ENCODE measurements around the gene DTX1. TPM values are rescaled to one million over a fixed set of nuclear protein-coding genes. Genes with fewer than 3 reads are reported as not detected.

DTX1 gene
- polyA plus RNA-seq, 1 donor (not counting 4 experiments of a cell fraction or from before 2014, with no cell fraction given) = not detected

GRCh38 chr12:113144806-113145205 is 88.3 kb downstream of the DTX1 start:
- Histone ChIP-seq H3K79me2 (ENCODE audit: control insufficient read depth, insufficient read depth, low read length) (no peaks in the 10 kb centered on the region), H2AFZ (ENCODE audit: control insufficient read depth, low read length) (no peak overlapping the region), H3K4me3 (ENCODE audit: control insufficient read depth in 2 of 3, extremely low read depth in 1 of 3, insufficient read depth in 2 of 3, low read depth in 1 of 3, low read length in 3 of 3) (no peak overlapping the region), H3K36me3 (ENCODE audit: control insufficient read depth in 2 of 2, extremely low read depth in 1 of 2, insufficient read depth in 2 of 2, low read length in 2 of 2) (no peaks in the 10 kb centered on the region), H3K9me1 (ENCODE audit: control insufficient read depth, extremely low read depth, insufficient read depth, low read length) (no peaks in the 10 kb centered on the region), H3K4me2 (ENCODE audit: control insufficient read depth, extremely low read depth, insufficient read depth, low read depth, low read length) (no peak overlapping the region), H3K4me1 (ENCODE audit: control insufficient read depth, extremely low read depth, insufficient read depth, low read length) (peaks cover 6% of the 10 kb centered on the region), H3K27me3 (ENCODE audit: control insufficient read depth, extremely low read depth, insufficient read depth, low read length) (no peaks in the 10 kb centered on the region), H4K20me1 (ENCODE audit: control insufficient read depth, extremely low read depth, insufficient read depth, low read length) (no peaks in the 10 kb centered on the region), H3K9me3 (ENCODE audit: control insufficient read depth, low read depth, low read length) (no peaks in the 10 kb centered on the region), H3K9ac (ENCODE audit: control insufficient read depth, extremely low read depth, insufficient read depth, low read length) (no peak overlapping the region), H3K27ac (ENCODE audit: control insufficient read depth, insufficient read depth, low read length) (no peak overlapping the region)
- DNase-seq (ENCODE audit: low read depth, low spot score) (no peak), FAIRE-seq (no peak)
- TF ChIP-seq EZH2 (IDR thresholded peaks at IDR 0.05; ENCODE audit: low read length) (no peak), CTCF (optimal IDR thresholded peaks at IDR 0.05 in 1 of 3, IDR thresholded peaks at IDR 0.05 in 1 of 3, conservative IDR thresholded peaks at IDR 0.05 in 1 of 3; ENCODE audit: extremely low read depth in 1 of 3, insufficient read depth in 2 of 3, low read length in 3 of 3) (no peak)
- dilution Hi-C loops (cut with MboI; ENCODE audit: extremely low pct_ligation_motif_present, low sequenced_read_pairs) = no loop called here

DNA sequence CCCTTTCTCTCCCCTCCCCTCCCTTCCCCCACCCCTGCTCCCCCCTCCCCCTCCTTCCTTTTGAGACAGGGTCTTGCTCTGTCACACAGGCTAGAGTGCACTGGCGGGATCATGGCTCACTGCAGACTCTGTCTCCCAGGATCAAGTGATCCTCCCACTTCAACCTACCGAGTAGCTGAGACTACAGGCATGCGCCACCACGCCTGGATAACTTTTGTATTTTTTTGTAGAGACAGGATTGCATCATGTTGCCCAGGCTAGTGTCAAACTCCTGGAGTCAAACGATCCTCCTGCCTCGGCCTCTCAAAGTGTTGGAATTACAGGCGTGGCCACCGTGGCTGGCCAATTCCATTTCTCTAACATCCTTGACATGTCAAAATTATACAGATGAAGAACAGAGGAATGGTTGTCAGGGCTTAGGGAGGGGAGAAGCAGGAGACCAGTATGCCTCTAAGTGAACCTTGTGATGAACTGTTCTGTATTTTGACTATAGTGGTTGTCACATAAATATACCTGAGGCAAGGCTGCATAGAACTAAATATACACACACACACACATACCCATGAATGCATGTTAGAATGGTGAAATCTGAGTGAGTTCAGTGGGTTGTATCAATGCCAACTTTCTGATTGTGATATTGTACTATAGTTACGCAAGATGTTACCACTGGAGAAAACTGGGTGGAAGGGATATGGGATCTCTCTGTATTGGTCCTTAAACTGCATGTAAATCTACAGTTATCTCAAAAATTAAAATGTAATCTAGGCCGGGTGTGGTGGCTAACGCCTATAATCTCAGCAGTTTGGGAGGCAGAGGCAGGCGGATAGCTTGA is 89.4 kb downstream of the DTX1 start:
- dilution Hi-C loops (cut with MboI; ENCODE audit: extremely low pct_ligation_motif_present, low sequenced_read_pairs) = no loop called here
- no peaks in the 10 kb centered on the region for H3K9me1 ChIP-seq (ENCODE audit: control insufficient read depth, extremely low read depth, insufficient read depth, low read length)
- no peaks in the 10 kb centered on the region for H3K79me2 ChIP-seq (ENCODE audit: control insufficient read depth, insufficient read depth, low read length)
- no peaks in the 10 kb centered on the region for H3K36me3 ChIP-seq (ENCODE audit: control insufficient read depth in 2 of 2, extremely low read depth in 1 of 2, insufficient read depth in 2 of 2, low read length in 2 of 2)
- H2AFZ ChIP-seq (ENCODE audit: control insufficient read depth, low read length) = no peak overlapping the region
- H3K4me2 ChIP-seq (ENCODE audit: control insufficient read depth, extremely low read depth, insufficient read depth, low read depth, low read length) = no peak overlapping the region
- H4K20me1 ChIP-seq (ENCODE audit: control insufficient read depth, extremely low read depth, insufficient read depth, low read length) = no peaks in the 10 kb centered on the region
- no peaks in the 10 kb centered on the region for H3K9me3 ChIP-seq (ENCODE audit: control insufficient read depth, low read depth, low read length)
- H3K9ac ChIP-seq (ENCODE audit: control insufficient read depth, extremely low read depth, insufficient read depth, low read length) = no peak overlapping the region
- TF ChIP-seq EZH2 (IDR thresholded peaks at IDR 0.05; ENCODE audit: low read length) (no peak), CTCF (optimal IDR thresholded peaks at IDR 0.05 in 1 of 3, IDR thresholded peaks at IDR 0.05 in 1 of 3, conservative IDR thresholded peaks at IDR 0.05 in 1 of 3; ENCODE audit: extremely low read depth in 1 of 3, insufficient read depth in 2 of 3, low read length in 3 of 3) (no peak)
- no peaks in the 10 kb centered on the region for H3K27me3 ChIP-seq (ENCODE audit: control insufficient read depth, extremely low read depth, insufficient read depth, low read length)
- H3K4me3 ChIP-seq (ENCODE audit: control insufficient read depth in 2 of 3, extremely low read depth in 1 of 3, insufficient read depth in 2 of 3, low read depth in 1 of 3, low read length in 3 of 3) = no peak overlapping the region
- no peak for FAIRE-seq
- peaks cover 10% of the 10 kb centered on the region for H3K4me1 ChIP-seq (ENCODE audit: control insufficient read depth, extremely low read depth, insufficient read depth, low read length)
- H3K27ac ChIP-seq (ENCODE audit: control insufficient read depth, insufficient read depth, low read length) = no peak overlapping the region
- DNase-seq (ENCODE audit: low read depth, low spot score) = no peak

Measured in keratinocyte (primary cell).